Testis (tissue), 2 donors: ENCODE measurements around the gene CCDC43.

Experiments used
- CTCF ChIP-seq, 3 experiments: fragments of 450-650 bp in 2 of 3; fragments of 200-600 bp in 1 of 3; sonication (generic) in 1 of 3; IDR thresholded peaks; one replicate each; pipeline ENCODE4 v1.5.1; 2016 to 2019; ENCODE audit warnings: antibody characterized with exemption in 3 of 3, mild to moderate bottlenecking in 2 of 3, moderate library complexity in 1 of 3
- POLR2A ChIP-seq: fragments of 450-650 bp; IDR thresholded peaks from one replicate; pipeline ENCODE4 v1.6.1; 2017; ENCODE audit warnings: antibody characterized with exemption, mild to moderate bottlenecking, moderate library complexity

DNA sequence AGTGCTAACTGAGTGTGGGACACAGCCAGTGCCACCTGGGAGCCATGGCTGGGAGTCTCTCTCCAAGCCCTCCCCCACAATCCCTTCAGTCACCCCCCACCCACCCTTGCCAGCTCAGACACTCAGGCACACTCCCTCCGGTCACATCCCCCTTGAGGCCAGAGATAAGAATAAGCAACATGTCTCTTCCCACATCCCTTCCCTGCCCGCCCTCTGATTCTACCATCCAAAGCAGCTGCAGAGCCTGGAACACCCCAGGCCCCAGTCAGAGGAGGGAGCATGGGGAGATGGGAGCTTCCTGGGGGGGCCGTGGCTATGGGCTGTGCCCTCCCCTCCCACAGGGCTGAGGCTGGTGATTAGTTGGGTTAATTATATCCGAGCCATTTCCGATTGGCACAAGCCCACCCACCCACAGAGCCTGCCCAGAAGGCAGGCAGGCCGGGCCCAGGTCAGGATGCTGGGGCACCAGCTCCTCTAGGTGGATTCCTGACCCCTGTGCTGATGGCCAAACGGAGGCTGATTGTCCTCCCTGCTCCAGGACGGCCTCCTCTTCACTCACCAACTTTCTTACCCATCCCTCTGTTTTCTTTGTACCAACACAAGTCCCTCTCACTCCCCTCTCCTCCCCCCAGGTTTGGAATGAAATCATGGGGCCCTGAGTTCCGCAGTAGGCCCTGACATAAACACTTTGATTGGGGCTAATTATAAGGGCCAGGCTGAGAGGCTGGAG, 61.9 kb downstream of the CCDC43 start:
- TF ChIP-seq CTCF (IDR thresholded peaks at IDR 0.05) = no peak
- no peak for TF ChIP-seq POLR2A
